IPS DF 4.7 (cell line): ENCODE results near the gene TIMM44.

ENCODE experiments used
- DNase-seq: peaks from one replicate; pipeline ENCODE4 v3.0.0-alpha.2; 2013; ENCODE audit warnings: low spot score; ENCODE audit errors: extremely low read depth

The TIMM44 gene

DNA sequence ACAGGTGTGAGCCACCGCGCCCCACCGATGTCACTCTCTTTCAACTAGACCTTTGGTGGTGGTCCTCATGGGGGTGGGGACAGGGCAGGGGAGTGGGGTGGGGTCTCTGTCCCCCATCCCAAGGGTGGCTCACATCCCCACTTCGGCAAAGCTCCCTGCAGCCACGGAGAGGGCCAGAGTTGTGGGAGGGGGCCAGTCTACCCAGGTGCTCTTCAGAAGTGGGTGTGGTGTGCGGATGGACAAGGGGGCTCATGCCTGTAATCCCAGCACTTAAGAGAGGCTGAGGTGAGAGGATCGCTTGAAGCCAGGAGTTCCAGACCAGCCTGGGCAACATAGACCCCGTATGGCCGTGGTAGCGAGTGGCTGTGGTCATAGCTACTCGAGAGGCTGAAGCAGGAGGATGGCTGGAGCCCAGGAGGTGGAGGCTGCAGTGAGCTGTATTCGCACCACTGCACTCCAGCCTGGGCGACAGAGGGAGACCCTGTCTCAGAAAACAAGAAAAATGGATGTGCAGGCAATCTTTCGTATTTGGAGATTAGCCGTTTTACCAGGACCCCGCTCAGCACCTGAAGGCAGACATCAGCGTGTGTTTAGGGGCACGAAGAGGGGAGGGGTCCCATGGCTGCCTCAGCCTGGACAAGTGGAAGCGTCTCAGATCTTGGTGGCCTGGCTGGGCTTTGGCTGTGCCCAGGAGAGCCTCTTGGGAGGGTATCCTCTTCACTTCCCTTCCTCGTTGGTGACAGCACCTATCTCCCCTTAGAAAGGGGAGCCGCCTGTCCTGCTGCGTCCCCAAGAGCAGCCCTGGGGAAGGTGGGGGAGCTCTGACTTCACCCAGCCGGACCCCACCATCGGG is 28.0 kb downstream of the TIMM44 start:
- DNase-seq, result no peak

DNA sequence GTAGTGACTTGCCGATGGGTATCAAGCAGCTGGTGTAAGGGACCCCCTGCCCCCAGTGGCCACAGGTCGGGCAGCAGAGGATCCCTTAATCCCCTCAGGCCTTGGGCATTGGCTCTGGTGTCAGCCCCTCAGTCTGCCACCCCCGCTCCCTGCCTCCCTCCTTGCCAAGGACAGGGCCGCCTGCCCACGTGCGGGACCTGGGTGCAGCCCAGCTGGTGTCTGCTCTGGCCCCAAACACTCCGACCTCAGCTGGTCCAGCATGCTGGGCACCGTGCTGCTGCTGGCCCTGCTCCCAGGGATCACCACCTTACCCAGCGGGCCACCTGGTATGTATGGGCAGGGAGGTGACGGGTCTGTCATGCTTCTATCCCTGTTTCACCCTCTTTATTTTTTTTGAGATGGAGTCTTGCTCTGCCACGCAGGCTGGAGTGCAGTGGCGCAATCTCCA is 28.8 kb downstream of the TIMM44 start, which contains the start of gene TGFBR3L:
TGFBR3L (plus strand) TSS at position 233 of the 448 bp plus-strand sequence.
- no peak for DNase-seq

DNA sequence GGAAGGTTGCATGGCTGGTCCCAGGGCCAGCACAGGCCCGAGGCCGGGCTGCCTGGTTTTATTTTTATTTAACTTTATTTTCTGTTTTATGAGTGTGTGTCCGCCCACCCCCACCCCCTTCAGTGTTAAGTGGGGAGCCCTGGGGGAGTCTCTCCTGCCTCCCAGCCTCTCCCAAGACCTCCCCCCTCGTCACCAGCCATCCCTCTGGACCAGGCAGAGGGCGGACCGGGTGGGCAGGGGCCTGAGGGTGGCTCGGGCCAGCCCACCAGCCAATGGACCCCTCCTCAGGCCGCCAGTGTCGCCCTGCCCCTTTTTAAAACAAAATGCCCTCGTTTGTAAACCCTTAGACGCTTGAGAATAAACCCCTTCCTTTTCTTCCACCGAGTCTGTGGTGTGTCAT is 29.4 kb downstream of the TIMM44 start:
- no peak for DNase-seq

DNA sequence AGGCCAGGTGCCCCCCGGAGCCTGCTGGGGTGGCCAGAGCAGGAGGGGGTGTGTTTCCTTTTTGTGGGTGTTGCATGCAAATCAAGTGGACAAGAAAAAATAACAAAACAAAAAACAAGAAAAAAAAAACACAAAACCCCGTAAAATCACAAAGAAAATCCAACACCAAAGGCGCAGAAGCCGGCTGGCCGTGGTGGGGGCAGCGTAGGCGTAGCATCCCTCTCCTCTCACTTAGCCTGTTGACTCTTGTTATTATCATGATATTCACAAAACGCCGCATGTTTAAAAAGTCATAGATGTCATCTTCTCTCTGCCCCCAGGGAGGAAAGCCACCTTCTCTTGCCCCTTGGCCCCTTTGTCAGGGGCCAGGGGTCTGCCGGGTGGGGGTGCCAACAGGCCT is 29.8 kb downstream of the TIMM44 start:
- DNase-seq, result no peak

DNA sequence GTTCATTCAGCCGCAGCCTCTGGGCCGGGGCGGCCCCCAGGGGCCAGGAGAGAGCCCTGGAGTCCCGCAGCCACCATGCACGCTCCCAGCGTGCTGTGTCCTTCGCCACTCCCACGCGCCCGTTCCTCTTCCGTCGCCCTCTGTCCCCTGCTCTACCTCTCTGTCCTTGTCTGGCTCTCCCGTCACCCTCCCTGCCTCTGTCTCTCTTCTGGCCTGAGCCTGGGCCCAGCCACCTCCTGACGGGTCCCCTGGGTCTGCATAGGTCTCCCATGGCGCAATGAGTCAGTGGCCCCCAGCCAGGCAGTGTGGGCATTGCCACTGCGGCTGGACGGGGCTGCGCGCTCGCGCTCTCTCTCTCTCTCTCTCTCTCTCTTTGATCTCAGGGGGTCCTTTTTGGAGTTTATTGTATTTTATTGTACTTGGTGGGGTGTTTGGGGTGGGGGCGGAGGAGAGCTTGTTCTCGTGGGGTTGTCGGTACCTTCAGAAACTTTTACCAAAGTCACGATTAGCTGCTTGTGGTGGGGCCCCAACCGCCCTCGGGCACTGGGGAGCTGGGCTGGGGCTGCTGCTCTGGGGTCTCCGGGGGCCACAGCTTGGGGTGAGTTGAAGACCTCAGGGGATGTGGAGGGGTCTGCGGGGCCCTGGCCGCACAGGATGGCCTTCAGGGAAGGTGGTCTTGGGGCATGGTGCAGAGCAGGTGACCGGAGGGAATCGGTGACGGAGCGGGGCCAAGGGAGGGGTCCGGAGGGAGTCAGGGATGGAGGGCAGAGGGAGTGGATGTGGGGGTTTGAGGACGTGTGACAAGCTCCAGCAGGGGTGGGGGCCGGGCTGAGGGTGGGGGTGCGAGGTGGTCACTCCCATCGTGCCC is 30.5 kb downstream of the TIMM44 start:
- DNase-seq, result no peak

DNA sequence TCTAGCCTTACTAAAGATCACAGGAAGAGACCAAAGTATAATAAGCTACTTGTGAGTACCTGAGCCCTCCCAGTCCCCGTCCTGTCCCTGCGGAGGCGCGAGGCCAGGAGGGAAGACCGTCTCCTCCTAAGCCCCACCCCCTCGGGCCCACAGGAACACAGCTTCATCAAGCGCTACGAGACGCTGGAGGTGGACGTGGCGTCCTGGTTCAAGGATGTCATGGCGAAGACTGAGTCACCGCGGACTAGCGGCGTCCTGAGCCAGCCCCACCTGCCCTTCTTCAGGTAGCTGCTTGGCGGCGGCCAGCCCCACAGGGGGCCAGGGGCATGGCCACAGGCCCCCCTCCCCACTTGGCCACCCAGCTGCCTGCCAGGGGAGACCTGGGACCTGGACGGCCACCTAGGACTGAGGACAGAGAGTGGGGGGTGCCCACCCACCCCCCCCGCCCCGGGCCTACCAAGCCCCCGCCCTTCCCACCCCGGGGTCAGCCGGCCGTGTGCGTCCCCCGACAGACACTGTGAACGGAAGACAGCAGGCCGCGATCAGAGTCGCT is 31.2 kb downstream of the TIMM44 start:
- no peak for DNase-seq

DNA sequence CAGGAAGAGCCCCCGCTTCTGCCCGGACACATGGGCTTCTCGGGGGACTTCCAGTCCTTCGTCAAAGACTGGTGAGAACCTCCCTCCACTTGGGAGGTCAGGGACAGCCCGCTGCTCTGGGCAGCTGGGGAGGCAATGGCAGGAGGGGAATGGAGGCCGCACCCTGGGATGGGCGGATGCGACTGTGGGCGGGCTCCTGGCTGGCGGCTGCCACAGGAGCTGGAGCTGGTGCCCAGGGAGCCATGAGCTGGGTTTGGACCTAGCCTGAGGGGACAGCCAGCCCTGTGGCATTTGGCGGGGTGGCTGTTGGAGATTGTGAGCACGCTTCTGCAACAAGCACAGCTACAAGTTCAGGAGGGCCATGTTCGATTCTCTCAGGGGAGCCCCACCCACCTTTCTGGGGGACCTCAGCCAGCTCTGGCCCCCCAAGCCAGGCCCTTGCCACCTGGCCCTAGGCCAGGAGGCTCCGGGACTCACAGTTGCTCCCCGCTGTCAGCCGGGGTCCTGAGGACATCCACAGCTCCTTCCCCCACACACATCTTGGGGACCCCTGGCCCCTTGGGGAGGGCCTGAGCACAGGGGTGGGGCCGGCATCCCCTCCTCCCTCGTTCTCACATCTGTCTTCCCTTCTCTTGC is 31.8 kb downstream of the TIMM44 start:
- DNase-seq, result no peak

DNA sequence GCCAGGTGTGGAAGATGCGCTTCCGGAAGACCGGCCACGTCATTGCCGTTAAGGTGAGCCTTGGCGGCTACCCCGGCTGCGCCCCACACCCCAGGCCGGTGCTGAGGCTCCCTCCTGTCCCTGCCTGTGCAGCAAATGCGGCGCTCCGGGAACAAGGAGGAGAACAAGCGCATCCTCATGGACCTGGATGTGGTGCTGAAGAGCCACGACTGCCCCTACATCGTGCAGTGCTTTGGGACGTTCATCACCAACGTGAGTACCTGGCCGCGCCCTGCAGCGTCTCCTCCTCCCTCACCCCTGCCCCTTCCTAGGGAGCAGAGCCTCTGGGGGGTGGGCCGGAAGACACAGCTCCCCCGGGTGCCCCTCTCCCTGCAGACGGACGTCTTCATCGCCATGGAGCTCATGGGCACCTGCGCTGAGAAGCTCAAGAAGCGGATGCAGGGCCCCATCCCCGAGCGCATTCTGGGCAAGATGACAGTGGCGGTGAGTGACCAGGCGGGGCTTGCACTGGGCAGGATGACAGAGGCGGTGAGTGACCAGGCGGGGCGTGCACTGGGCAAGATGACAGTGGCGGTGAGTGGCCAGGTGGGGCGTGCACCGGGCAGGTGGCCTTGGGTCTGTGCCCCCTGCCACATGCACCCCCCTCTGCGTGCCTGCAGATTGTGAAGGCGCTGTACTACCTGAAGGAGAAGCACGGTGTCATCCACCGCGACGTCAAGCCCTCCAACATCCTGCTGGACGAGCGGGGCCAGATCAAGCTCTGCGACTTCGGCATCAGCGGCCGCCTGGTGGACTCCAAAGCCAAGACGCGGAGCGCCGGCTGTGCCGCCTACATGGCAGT is 32.9 kb downstream of the TIMM44 start:
- DNase-seq, result no peak

DNA sequence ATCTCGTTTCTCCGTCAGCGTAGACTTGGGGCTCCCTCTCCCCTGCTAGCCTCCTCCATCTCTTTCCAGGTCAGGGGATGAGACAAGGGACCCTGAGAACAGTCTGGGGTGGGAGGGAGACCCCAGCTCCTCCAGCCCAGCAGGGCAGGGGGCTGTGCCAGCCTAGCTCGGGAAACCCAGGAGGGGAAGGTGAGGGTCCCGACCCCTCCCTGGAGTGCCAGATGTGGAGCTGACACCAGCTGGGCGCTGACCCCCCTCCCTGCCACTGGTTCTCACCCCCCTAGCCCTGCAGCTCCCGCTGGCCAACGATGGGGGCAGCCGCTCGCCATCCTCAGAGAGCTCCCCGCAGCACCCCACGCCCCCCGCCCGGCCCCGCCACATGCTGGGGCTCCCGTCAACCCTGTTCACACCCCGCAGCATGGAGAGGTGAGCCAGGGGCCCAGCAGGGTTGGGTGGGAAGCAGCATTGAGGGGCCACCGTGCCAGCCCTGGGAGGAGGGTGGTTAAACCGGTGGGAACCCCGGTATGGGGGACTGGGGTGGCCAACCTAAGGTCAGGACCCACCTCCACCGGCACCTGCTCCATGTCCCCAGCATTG is 33.9 kb downstream of the TIMM44 start:
- DNase-seq, result no peak

DNA sequence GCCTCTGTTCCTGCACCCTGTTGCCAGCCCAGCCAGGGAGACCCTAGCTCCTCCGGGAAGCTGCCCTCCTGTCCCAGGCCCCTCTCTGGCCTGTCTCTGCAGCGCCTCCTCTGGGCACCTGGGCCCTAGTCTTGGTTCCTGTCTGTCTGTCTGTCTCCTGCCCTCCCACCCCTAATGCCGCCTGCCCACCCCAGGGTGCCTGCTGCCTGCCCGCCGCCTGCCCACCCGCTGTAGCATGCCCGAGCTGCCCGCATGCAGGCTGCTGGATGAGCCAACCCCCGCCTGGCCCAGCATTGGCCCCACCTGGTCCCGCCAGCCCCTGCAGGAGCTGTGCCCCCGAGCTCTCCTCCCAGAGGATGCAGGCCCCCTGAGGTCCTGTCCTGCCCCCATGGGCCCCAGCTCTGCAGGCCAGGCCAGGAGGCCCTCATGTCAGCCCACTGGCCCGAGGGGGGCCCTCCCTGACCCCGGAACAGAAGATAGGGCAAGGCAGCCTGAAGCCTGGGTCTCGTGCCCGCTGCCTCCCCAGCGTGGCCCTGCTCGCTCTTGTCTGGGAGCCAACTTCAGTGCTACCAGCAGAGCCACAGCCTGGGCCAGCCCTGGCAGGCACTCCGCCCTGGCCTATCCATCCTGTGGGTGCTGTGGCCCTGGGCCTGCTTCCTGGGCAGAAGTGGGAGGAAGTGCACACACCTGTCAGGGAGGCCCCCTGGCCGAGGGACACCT is 34.6 kb downstream of the TIMM44 start:
- DNase-seq, result no peak

DNA sequence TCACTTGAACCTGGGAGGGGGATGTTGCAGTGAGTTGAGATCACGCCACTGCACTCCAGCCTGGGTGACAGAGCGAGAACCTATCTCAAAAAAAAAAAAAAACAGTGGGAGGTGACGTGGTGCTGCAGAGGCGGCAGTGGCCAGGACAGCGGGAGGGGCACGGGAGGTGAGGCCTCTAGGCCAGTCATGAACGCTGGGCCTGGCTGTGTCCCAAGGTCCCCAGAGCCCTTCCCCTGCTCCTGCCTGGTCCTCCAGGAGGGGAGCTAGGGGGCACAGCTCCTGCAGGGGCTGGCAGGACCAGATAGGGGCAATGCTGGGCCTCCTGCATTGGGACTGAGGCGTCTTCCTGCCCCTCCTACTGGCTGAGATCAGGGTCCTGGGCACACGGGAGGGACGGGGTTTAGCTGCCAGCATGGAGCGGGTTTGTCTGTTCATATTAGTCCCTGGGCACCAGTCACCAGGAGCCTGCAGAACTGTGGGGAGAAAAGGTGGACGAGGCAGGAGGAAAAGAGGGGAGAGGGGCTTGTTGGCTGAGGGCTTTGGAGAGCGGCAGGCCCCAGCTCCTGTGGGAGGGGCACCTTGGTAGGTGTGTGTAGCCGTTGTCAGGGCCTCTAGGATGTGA is 35.3 kb downstream of the TIMM44 start:
- no peak for DNase-seq

DNA sequence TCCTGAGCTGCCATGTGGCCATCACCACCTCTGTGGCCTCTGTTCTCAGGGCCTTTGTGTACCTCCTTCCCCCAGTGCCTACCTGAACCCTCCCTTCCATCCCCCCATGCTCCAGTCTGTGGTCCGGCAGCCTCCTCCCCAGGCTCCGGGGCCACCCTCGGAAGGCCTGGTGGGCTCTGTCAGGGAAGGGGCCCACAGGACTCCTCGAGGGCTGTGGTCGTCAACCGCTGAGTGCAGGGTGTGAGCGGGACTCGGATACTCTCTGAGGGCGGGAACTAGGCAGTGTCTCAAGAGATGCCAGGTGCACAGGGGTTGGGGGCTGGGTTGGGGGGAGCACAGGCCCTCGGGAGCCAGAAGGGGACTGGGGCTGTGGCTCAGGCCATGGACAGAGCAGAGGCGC is 35.9 kb downstream of the TIMM44 start:
- no peak for DNase-seq

DNA sequence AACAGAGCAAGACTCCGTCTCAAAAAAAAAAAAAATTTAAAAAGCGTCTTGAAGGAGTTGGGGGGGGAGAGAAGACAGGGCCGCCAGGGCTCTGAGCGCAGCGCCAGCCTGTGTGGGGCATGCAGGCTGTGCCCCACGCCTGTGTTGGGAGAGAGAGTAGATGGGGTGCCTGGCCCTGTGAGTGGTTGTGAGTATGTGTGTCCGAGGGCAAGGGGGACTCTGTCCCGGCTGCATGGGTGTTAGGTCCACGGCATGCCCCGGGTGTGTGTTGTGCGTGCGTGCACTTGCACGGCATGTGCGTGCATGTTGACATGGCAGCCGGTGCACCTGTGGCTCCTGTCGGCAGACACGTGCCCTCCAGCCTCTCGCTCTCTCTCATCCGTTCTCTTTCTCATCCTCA is 36.3 kb downstream of the TIMM44 start:
- no peak for DNase-seq

DNA sequence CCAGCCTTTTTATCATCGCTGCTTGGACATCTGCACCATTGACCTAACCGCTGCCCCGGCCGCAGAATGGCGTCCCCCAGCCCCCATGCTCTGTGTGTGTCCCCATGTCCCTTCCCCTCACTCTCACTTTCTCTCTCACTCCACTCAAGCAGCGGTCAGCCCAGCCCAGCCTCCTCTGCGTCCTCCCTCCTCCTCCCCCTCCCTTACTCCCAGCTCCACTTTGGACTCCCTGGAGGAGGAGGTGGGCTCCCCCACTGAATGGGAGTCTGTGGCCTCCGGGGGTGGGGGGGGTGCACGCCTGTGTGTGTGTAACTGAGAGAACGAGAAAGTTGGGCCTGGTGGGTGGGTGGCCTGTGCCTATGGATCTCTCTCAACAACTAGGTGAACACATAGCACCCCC is 37.6 kb downstream of the TIMM44 start:
- no peak for DNase-seq

DNA sequence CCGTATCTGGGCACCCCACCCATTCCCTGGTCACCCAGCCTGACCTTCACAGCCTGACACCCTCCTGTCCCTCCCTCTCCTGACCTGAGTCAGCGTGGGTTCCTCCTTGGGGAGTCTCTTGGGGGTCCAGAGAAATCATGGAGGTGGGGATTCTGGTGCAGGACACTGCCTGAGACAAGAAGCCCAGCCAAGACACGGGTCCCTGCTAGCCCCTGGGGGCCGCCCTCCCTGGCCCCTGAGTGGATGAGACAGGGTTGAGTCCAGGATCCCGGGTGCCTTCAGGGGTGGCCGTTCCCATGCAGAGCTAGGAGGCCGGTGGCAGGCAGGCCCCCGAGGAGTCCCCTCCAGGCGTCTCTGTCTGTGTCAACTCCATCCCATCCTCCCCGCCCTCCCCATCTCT is 38.2 kb downstream of the TIMM44 start:
- no peak for DNase-seq

DNA sequence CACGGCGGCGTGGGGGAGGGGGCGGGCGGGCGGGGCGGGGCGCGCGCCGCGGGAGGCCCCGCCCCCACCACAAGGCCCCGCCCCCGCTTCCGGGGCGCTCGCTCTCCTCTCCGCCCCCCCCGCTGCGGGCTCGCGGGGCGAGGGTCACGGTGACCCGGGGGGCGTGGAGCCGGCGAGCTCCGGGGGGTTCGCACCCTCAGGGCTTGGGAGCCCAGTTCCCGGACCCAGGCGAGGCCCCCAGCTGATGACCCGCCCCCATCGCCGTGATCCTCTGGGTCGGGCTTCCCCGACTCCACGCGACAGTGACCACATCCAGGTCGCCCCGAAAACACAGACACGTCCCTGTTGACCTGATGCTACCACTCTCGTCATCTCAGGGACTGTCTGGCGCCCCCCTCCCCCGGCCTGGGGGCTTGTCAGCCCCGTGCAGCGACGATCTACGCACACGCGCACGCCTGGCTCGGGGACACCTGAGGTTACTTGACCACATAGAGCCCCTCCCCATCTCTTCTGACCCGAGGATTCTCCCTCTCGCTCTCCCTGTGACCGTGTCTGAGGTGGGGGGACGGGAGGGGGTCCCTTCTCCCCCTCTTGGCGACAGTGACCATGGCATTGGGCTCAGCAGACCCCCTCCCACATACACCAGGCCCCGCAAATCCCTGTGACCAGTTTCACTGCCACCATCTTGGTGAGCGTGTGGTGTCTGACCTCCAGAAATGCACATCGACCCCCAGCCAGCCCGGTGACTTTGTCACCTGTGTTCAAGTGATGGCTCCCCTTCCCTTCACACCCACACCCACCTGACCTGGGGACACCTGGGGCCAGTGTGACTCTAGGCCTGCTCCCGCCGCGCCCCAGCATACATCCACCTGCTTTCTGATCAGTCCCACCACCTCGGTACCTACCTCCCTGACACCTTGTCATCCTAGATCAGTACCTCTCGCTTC is 39.1 kb downstream of the TIMM44 start:
- no peak for DNase-seq

DNA sequence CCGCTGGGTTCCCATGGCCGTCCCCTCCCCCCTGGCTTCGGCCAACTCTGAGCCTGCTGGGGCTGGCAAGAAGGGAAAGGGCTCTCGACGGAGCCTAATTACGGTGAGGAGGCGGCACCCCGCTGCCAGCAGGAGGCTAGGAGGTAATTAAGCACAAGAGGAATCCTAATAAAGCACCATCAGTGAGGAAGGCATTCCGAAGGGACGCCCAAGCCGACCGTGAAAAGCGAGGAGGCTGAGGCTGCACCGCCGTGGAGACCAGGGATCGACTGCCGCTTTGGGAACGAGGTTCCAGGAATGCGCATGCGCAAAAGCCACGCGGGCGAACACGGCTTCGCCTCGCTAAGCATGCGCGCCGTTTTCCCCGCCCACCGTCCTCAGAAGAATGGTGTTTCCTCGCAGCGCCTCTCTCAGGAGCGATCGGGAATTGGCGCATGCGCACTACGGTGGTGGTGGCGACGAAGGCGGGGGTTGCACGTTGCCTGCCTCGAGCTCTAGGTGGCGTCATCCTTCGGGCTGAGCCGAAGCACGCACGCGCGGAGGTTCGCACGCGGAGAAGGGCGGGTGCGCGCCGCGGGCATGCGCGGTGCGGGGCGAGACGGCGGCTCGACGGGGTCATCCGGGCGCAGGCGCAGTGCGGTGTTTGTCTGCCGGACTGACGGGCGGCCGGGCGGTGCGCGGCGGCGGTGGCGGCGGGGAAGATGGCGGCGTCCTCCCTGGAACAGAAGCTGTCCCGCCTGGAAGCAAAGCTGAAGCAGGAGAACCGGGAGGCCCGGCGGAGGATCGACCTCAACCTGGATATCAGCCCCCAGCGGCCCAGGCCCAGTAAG is 40.0 kb downstream of the TIMM44 start, which contains the start of gene MAP2K7:
MAP2K7 (plus strand) TSS at position 634 of the 830 bp plus-strand sequence; CDS start at position 702, 68 bp downstream.
- DNase-seq, result peak; percentile 98
